ENCODE results near the gene CNDP1. TPM values are rescaled to one million over a fixed set of nuclear protein-coding genes. Genes with fewer than 3 reads are reported as not detected.

CNDP1 gene
- total and polyA plus RNA-seq, 2 experiments from 2014 or later = not detected

DNA sequence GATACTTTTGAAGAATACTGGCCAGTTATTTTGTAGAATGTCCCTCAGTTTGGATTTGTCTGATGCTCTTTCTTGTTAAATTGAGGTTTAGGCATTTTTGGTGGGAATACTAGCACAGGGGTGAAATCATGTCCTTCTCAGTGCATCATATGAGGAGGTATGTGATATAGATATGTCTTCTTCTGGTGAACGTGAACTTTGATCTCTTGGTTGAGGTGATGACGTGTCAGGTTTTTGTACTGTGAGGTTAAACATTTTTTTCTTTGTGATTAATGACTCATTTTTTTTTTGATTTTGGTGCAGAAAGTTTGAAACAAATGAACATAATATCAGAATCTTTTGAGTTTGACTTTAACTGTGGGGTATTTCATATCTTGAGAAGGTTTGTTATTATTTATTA, 74.4 kb downstream of the CNDP1 start:
- Histone ChIP-seq H3K4me1 (ENCODE audit: low read depth) (no peaks in the 10 kb centered on the region), H3K36me3 (no peaks in the 10 kb centered on the region), H3K4me3 (no peak overlapping the region), H3K27me3 (no peaks in the 10 kb centered on the region), H3K27ac (no peak overlapping the region), H3K9me3 (ENCODE audit: low read depth) (no peaks in the 10 kb centered on the region)
- DNase-seq (ENCODE audit: low read depth in 1 of 2, low spot score in 1 of 2) = peak in 1 of 2 donors; percentile 12
- TF ChIP-seq, protein P1, sequence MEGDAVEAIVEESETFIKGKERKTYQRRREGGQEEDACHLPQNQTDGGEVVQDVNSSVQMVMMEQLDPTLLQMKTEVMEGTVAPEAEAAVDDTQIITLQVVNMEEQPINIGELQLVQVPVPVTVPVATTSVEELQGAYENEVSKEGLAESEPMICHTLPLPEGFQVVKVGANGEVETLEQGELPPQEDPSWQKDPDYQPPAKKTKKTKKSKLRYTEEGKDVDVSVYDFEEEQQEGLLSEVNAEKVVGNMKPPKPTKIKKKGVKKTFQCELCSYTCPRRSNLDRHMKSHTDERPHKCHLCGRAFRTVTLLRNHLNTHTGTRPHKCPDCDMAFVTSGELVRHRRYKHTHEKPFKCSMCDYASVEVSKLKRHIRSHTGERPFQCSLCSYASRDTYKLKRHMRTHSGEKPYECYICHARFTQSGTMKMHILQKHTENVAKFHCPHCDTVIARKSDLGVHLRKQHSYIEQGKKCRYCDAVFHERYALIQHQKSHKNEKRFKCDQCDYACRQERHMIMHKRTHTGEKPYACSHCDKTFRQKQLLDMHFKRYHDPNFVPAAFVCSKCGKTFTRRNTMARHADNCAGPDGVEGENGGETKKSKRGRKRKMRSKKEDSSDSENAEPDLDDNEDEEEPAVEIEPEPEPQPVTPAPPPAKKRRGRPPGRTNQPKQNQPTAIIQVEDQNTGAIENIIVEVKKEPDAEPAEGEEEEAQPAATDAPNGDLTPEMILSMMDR (IDR thresholded peaks at IDR 0.05; ENCODE audit: low read depth, low read length) = no peak

DNA sequence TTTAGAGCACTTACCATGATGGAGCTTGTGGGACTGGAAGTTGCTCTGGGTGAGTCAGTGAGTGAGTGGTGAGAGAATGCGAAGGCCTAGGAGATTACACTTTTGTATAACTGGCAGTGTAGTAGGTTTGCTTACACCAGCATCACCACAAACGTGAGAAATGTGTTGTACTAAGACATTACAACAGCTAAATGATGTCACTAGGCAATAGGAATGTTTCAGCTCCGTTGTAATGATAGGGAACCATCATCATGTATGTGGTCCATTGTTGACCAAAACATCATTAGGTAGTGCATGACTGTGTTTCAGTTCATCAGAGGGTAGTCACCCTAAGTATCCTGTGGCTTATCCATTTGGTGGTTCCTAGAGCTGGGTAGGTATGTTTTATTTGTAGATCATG, 75.2 kb downstream of the CNDP1 start:
- Histone ChIP-seq H3K9me3 (ENCODE audit: low read depth) (no peaks in the 10 kb centered on the region), H3K4me1 (ENCODE audit: low read depth) (no peaks in the 10 kb centered on the region), H3K27me3 (no peaks in the 10 kb centered on the region), H3K36me3 (no peaks in the 10 kb centered on the region), H3K4me3 (no peak overlapping the region), H3K27ac (no peak overlapping the region)
- DNase-seq (ENCODE audit: low read depth in 1 of 2, low spot score in 1 of 2) = peak in 1 of 2 donors; percentile 50
- TF ChIP-seq, protein P1 (IDR thresholded peaks at IDR 0.05; ENCODE audit: low read depth, low read length) = no peak

DNA sequence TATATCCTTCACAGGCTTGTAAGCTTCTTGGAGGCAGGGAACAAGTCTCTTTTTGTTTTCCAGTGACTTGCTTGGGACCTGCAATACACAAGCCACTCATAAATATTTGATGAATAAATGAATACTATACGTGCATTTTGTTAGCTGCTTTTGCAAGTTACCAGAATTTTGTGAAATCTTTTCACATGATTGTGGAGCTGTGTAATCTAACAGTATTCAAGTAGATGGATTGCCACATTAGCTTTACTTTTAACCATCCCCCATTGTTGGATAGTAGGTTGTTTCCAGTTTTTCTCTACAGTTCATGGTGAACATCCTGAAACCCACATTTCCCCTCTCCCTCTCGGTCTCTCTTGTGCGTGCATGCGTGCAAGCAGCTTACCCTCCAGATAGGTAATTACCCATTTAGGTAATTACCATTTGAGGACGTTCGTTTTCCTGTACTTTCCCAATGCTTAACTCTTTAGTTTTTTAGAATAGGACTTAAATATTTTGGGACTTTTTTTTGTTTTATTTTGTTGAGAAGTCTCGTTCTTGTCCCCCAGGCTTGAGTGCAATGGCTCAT, 75.8 kb downstream of the CNDP1 start:
- no peaks in the 10 kb centered on the region for H3K4me1 ChIP-seq (ENCODE audit: low read depth)
- H3K36me3 ChIP-seq = no peaks in the 10 kb centered on the region
- TF ChIP-seq, protein P1 (IDR thresholded peaks at IDR 0.05; ENCODE audit: low read depth, low read length) = no peak
- H3K4me3 ChIP-seq = no peak overlapping the region
- no peaks in the 10 kb centered on the region for H3K27me3 ChIP-seq
- no peak for DNase-seq (ENCODE audit: low read depth in 1 of 2, low spot score in 1 of 2)
- H3K27ac ChIP-seq = no peak overlapping the region
- no peaks in the 10 kb centered on the region for H3K9me3 ChIP-seq (ENCODE audit: low read depth)

DNA sequence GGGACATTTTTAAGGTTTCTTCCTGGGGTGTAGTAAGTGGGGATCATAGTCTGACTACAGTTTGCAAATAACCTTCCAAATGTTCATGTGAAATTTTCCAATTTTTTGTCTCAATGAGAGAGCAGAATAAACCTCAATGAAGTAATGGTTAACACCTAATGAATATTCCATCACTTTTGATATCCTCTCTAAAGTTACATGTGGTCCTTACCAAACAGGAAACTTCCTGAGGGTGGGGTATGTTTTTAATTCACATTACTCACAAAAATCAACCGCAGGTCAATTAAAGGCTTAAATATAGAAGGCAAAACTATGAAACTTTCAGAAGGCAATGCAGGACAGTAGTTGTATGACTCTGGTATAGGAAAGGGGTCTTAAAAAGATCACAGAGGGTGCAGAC, 76.6 kb downstream of the CNDP1 start:
- H3K4me1 ChIP-seq (ENCODE audit: low read depth) = no peaks in the 10 kb centered on the region

GRCh38 chr18:74611765-74612164, 77.5 kb downstream of the CNDP1 start:
- TF ChIP-seq, protein P1 (IDR thresholded peaks at IDR 0.05; ENCODE audit: low read depth, low read length) = no peak
- H3K4me1 ChIP-seq (ENCODE audit: low read depth) = no peaks in the 10 kb centered on the region
- no peaks in the 10 kb centered on the region for H3K27me3 ChIP-seq
- H3K9me3 ChIP-seq (ENCODE audit: low read depth) = no peaks in the 10 kb centered on the region
- H3K27ac ChIP-seq = no peak overlapping the region
- DNase-seq (ENCODE audit: low read depth in 1 of 2, low spot score in 1 of 2) = no peak
- no peaks in the 10 kb centered on the region for H3K36me3 ChIP-seq
- H3K4me3 ChIP-seq = no peak overlapping the region

More for the DNA sequence above, 76.6 kb downstream of the CNDP1 start:
- Histone ChIP-seq H3K9me3 (ENCODE audit: low read depth) (no peaks in the 10 kb centered on the region), H3K27me3 (no peaks in the 10 kb centered on the region), H3K36me3 (no peaks in the 10 kb centered on the region), H3K27ac (no peak overlapping the region), H3K4me3 (no peak overlapping the region)
- no peak for DNase-seq (ENCODE audit: low read depth in 1 of 2, low spot score in 1 of 2)
- TF ChIP-seq, protein P1 (IDR thresholded peaks at IDR 0.05; ENCODE audit: low read depth, low read length) = no peak

Measured in cardiac muscle cell (in vitro differentiated cells and primary cell).